ENCODE results near the gene TMEM119.

Gene TMEM119

GRCh38 chr12:108616359-108616758 lies 18.5 kb upstream of the TMEM119 start:
- DNase-seq (ENCODE audit: low spot score): no peak

DNA sequence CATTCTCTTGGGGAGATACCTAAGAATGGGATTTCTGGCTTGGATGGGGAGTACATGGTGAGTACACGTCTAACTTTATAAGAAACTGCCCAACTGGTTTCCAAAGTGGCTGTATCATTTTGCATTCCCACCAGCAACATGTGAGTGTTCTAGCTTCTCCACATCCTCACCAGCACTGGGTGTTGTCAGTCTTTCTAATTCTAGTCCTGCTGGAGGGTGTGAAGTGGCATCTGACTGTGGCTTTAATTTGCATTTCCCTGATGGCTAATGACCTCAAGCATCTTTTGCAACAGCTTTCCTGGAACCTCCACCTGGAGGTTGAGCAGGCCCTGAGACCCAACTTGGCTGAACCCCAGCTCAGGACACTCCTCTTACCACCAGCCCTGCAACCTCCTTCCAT lies 18.0 kb upstream of the TMEM119 start:
- DNase-seq (ENCODE audit: low spot score): no peak

- no peak for DNase-seq (ENCODE audit: low spot score)
Measured at GRCh38 chr12:108614639-108615038, 16.8 kb upstream of the TMEM119 start.

GRCh38 chr12:108614041-108614440 lies 16.2 kb upstream of the TMEM119 start:
- no peak for DNase-seq (ENCODE audit: low spot score)

DNA sequence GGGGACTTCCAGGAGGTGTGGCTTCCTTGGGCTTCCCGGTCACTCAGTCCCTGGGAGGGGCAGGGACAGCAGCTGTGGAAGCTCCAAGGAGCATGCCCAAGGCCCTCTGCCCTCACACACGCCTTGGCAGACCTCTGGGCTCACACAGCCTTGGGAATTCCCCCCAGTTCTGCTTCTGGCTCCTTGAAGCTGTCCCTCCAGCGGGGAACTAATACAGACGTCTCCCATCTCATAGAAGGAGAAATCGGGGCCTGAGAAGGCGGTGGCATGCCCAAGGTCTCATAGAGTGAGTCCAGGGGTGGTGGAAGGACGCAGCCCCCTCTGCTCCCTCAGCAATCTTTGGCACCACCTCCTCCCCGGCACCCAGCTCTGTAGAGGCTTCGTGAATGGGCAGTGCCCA lies 15.7 kb upstream of the TMEM119 start:
- no peak for DNase-seq (ENCODE audit: low spot score)

DNA sequence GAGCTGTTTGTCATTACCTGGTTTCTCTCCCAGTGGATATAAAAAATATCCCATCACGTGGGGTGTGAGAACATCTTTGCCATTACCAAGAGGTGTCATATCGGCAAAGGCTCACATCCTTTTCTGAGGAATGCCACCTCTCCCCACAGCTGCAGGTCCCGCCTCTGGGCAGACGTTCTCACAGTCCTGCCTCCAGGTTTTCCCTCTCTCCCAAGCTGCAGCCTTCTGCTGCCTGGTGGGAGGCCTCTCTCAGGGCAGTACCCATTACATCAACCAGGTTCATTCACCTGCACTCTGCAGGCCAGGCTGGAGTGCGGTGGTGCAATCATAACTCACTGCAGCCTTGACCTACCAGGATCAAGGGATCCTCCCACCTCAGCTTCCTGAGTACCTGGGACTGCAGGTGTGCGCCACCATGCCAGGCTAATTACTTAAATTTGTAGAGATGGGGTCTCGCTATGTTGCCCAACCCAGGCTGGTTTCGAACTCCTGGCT lies 15.0 kb upstream of the TMEM119 start:
- no peak for DNase-seq (ENCODE audit: low spot score)

DNA sequence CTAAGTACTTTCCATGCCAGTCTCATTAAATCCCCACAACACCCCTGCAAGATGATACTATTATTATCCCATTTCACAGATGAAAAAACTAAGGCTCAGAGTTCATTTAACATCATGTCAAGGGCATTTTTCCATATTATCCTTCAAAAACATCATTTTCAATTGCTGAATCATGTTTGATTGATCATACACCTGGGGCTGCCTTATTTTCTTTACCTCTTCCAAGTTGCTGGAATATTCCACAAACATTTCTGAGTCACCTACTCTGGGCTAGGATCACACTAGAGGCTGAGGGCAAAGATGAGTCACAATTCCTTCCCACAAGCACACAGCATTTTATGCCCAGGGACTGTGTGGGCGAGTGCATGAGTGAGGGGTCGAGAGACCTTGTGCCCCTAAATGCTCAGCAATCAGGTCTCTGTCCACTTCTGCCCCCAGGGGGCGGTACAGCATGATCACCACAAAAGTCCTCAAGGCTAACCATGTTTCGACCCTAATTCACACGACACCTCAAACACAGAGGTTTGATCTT lies 14.1 kb upstream of the TMEM119 start:
- DNase-seq (ENCODE audit: low spot score): peak; percentile 73

DNA sequence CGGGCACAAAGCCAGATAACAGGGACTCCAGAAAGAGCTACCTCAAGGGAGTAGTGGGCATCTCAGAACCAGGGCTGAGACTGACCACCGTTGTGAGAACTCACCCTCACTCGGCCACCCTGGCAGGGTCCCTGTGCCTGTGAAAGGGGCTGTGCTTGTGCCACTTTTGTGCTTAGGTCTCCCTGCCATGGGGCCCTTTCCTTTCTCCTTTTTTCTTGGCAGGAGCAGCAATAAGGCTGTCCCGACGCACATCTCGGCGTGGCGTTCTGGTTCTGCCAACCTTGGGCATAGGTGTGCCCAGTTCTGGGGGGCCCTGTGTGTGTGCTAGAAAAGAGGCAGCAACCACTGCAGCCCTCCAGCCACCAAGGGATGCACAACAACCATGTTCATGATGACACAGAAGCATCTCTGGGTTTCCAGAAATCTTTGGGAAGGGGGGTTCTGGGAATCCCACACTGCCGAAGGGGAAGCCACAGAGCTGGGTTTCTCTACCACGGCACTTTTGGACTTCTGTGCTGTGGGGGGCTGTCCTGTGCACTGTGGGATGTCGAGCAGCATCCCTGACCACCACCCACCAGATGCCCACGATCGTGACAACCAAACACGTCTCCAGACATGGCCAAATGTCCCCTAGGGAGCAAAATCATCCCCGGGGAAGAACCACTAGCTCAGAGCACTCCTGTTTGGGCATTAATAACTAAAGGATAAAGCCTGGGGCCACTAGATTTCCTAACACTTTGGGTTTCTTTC lies 13.1 kb upstream of the TMEM119 start:
- DNase-seq (ENCODE audit: low spot score): no peak

- DNase-seq (ENCODE audit: low spot score): no peak
Measured at GRCh38 chr12:108610336-108610815, 12.5 kb upstream of the TMEM119 start.

DNA sequence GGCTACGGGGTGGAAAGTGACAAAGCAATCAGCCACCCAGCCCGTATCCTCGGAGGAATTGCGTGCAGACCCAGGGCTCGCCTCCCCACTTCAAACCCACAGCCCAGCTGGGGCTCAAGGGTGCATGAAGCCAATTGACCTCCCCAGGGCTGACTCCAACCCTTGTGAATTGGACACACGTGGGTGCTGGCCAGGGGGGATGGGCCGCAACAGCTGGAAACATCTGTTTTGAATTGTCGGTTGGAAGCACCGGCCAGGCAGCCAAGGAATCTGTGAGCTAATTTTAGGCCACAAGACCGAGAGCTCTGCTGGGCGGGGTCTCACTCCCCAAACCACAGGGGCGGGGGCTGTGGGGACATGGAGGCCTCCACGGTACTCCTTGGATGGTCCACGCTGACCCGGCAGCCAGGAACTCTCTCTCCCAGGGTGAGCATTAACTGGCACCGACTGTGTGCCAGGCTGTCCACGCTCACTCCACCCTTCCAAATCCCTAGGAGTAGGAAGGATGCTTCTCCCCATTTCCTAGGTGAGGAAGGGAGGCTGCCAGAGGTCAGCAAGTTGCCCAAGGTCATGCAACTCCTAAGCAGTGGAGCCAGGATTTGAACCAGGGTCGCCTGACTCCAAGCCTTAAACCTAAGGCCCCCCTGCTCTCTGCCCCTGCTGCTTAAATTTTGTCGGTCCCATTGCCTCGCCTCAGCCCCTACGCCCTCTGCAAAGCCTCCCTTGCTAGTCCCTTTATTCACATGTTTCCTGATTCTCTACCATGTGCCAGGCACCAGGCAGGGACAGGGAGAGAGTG lies 11.9 kb upstream of the TMEM119 start:
- DNase-seq (ENCODE audit: low spot score): peak; percentile 69

- DNase-seq (ENCODE audit: low spot score): no peak
Measured at GRCh38 chr12:108608616-108609015, 10.7 kb upstream of the TMEM119 start.

DNA sequence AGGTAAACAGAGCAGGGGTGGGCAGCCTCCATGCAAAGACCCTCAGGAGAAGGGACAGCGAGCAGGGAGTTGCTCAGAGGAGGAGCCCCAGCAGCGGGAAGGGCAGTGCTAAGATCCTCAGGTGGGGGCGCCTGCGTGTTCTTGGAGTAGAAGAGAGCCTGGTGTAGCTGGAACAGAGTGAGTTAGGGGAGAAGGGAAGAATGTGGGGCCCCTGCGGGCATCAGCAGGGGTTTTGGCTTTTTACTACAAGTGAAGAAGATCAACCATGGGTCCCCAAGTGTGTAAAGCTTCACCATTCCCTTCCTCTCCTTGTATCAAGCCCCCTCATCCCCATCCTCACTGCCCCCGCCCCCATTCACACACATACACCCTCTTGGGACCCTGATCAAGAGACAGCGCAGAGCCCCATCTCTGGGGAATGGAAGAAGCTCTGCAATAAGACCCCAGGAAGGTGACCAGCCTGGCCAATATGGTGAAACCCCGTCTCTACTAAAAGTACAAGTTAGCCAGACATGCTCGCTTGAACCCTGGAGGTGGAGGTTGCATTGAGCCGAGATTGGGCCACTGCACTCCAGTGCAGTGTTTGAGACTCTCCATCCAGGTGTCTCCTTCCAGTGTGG lies 10.2 kb upstream of the TMEM119 start:
- DNase-seq (ENCODE audit: low spot score): no peak

DNA sequence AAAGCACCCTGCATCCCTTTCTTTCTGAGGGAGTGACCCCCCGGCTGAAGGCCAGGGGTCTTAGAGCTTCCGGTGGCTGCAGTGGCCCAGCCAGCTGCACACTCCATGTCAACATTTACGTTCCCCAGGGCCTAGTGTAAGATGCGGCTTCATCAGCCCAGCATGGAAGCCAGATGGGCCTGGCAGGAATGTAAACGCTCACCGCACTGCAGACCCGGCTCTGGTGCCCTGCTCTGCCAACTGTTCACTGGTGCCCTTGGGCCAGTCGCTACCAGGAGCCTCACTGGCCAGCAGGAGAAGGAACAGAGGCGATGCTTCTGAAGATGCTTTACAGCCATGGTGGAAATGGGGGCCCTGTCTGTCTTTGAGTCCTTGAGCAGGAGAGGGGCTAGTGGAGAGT lies 8.6 kb upstream of the TMEM119 start:
- DNase-seq (ENCODE audit: low spot score): no peak

- DNase-seq (ENCODE audit: low spot score): no peak
Measured at GRCh38 chr12:108605690-108606406, 8.0 kb upstream of the TMEM119 start.

GRCh38 chr12:108605000-108605689 lies 7.3 kb upstream of the TMEM119 start:
- DNase-seq (ENCODE audit: low spot score): no peak

- no peak for DNase-seq (ENCODE audit: low spot score)
Measured at GRCh38 chr12:108604208-108604941, 6.5 kb upstream of the TMEM119 start.

DNA sequence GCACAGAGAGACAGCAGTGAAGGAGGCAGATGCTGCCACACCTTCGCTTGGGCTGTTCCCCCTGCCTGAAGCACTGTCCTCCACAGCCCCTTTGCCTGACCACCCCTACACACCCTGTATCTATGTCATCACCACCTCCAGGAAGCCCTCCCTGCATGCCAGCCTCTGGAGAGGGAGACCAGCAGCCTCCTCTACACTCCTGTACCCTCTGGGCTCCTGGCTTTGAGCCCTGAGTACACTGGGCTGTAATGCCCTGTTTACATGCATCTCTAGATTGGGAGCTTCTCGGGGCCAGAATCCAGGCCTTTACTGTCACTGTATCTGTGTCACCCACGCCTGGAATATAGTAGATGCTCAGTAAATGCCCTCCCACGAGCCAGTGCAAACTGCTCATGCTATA lies 5.9 kb upstream of the TMEM119 start:
- no peak for DNase-seq (ENCODE audit: low spot score)

GRCh38 chr12:108602976-108603704 lies 5.3 kb upstream of the TMEM119 start:
- no peak for DNase-seq (ENCODE audit: low spot score)

DNA sequence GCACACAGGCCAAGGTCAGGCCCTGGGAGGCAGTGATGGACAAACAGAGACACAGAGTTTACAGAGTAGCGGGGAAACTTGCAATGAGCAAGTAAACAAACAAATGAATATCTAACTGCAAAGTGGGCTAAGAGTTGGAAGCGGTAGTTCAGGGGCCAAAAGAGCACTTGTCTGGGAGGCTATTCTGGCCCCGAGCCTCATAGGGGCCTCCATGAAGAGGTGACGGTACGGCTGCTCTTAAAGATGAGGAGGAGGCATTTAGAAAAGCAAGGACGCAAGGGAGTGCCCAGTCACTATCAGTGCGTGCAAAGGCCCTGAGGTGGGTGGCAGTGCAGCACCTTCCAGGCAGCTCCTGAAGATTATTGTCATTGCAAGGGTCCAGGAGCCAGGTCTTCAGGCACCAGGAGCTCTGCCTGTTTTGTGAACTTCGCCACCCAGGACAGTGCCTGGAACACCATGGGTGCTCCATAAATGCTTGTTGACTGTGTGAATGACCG lies 4.4 kb upstream of the TMEM119 start:
- no peak for DNase-seq (ENCODE audit: low spot score)

DNA sequence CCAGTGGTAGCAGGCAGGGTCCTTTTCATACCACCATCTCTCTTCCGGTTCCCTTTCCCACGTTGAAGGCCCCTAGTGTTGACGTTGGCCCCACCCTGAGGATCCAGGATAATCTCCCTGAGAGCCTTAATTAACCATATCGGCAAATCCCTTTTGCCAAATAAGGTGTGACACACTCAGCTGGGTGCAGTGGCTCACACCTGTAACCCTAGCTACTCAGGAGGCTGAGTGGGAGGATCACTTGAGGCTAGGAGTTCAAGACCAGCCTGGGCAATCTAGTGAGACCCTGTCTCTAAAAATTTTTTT lies 2.8 kb upstream of the TMEM119 start:
- no peak for DNase-seq (ENCODE audit: low spot score)

All from hepatic stellate cell (primary cell).